Measurements from ENCODE around the gene SRBD1. TPM values are rescaled to one million over a fixed set of nuclear protein-coding genes. Genes with fewer than 3 reads are reported as not detected.

SRBD1 gene
- polyA plus RNA-seq, 1 donor (not counting 4 experiments of a cell fraction or from before 2014, with no cell fraction given) = 8.8 TPM

GRCh38 chr2:45610281-45611019 is 617 bp downstream of the SRBD1 start:
- Histone ChIP-seq H3K27me3 (ENCODE audit: control insufficient read depth, extremely low read depth, insufficient read depth, low read length) (no peaks in the 10 kb centered on the region), H3K9me1 (ENCODE audit: control insufficient read depth, extremely low read depth, insufficient read depth, low read length) (no peaks in the 10 kb centered on the region), H3K9me3 (ENCODE audit: control insufficient read depth, low read depth, low read length) (no peaks in the 10 kb centered on the region), H2AFZ (ENCODE audit: control insufficient read depth, low read length) (peak overlapping the region; percentile 69), H3K9ac (ENCODE audit: control insufficient read depth, extremely low read depth, insufficient read depth, low read length) (peak overlapping the region; percentile 89), H3K4me2 (ENCODE audit: control insufficient read depth, extremely low read depth, insufficient read depth, low read depth, low read length) (peak overlapping the region; percentile 98), H3K4me1 (ENCODE audit: control insufficient read depth, extremely low read depth, insufficient read depth, low read length) (peaks cover 25% of the 10 kb centered on the region), H3K79me2 (ENCODE audit: control insufficient read depth, insufficient read depth, low read length) (peaks cover 34% of the 10 kb centered on the region), H4K20me1 (ENCODE audit: control insufficient read depth, extremely low read depth, insufficient read depth, low read length) (no peaks in the 10 kb centered on the region), H3K4me3 (ENCODE audit: control insufficient read depth in 2 of 3, extremely low read depth in 1 of 3, insufficient read depth in 2 of 3, low read depth in 1 of 3, low read length in 3 of 3) (peak overlapping the region; percentile 79 to 83 (median 81)), H3K36me3 (ENCODE audit: control insufficient read depth in 2 of 2, extremely low read depth in 1 of 2, insufficient read depth in 2 of 2, low read length in 2 of 2) (no peaks in the 10 kb centered on the region), H3K27ac (ENCODE audit: control insufficient read depth, insufficient read depth, low read length) (peak overlapping the region; percentile 89)
- FAIRE-seq (peak; percentile 80), DNase-seq (ENCODE audit: low read depth, low spot score) (no peak)
- TF ChIP-seq, protein P1, sequence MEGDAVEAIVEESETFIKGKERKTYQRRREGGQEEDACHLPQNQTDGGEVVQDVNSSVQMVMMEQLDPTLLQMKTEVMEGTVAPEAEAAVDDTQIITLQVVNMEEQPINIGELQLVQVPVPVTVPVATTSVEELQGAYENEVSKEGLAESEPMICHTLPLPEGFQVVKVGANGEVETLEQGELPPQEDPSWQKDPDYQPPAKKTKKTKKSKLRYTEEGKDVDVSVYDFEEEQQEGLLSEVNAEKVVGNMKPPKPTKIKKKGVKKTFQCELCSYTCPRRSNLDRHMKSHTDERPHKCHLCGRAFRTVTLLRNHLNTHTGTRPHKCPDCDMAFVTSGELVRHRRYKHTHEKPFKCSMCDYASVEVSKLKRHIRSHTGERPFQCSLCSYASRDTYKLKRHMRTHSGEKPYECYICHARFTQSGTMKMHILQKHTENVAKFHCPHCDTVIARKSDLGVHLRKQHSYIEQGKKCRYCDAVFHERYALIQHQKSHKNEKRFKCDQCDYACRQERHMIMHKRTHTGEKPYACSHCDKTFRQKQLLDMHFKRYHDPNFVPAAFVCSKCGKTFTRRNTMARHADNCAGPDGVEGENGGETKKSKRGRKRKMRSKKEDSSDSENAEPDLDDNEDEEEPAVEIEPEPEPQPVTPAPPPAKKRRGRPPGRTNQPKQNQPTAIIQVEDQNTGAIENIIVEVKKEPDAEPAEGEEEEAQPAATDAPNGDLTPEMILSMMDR (optimal IDR thresholded peaks at IDR 0.05 in 1 of 3, IDR thresholded peaks at IDR 0.05 in 1 of 3, conservative IDR thresholded peaks at IDR 0.05 in 1 of 3; ENCODE audit: extremely low read depth in 1 of 3, insufficient read depth in 2 of 3, low read length in 3 of 3) = peak; percentile 31 to 70 (median 51)
- no peak for TF ChIP-seq EZH2 (IDR thresholded peaks at IDR 0.05; ENCODE audit: low read length)
- dilution Hi-C loops (cut with MboI; ENCODE audit: extremely low pct_ligation_motif_present, low sequenced_read_pairs) = no loop called here

GRCh38 chr2:45607701-45608100 is 3.4 kb downstream of the SRBD1 start:
- peak; percentile 52 for FAIRE-seq
- peaks cover 2 to 3% of the 10 kb centered on the region in 2 experiments for H3K36me3 ChIP-seq (ENCODE audit: control insufficient read depth in 2 of 2, extremely low read depth in 1 of 2, insufficient read depth in 2 of 2, low read length in 2 of 2)
- dilution Hi-C loops (cut with MboI; ENCODE audit: extremely low pct_ligation_motif_present, low sequenced_read_pairs) = no loop called here
- H3K27ac ChIP-seq (ENCODE audit: control insufficient read depth, insufficient read depth, low read length) = no peak overlapping the region
- no peak overlapping the region for H3K9ac ChIP-seq (ENCODE audit: control insufficient read depth, extremely low read depth, insufficient read depth, low read length)
- no peak for DNase-seq (ENCODE audit: low read depth, low spot score)
- no peak overlapping the region for H2AFZ ChIP-seq (ENCODE audit: control insufficient read depth, low read length)
- TF ChIP-seq EZH2 (IDR thresholded peaks at IDR 0.05; ENCODE audit: low read length) = no peak
- TF ChIP-seq, protein P1 (optimal IDR thresholded peaks at IDR 0.05 in 1 of 3, IDR thresholded peaks at IDR 0.05 in 1 of 3, conservative IDR thresholded peaks at IDR 0.05 in 1 of 3; ENCODE audit: extremely low read depth in 1 of 3, insufficient read depth in 2 of 3, low read length in 3 of 3) = peak; percentile 35 to 64 (median 60)
- no peaks in the 10 kb centered on the region for H3K9me1 ChIP-seq (ENCODE audit: control insufficient read depth, extremely low read depth, insufficient read depth, low read length)
- no peaks in the 10 kb centered on the region for H4K20me1 ChIP-seq (ENCODE audit: control insufficient read depth, extremely low read depth, insufficient read depth, low read length)
- no peak overlapping the region for H3K4me2 ChIP-seq (ENCODE audit: control insufficient read depth, extremely low read depth, insufficient read depth, low read depth, low read length)
- H3K9me3 ChIP-seq (ENCODE audit: control insufficient read depth, low read depth, low read length) = no peaks in the 10 kb centered on the region
- H3K4me3 ChIP-seq (ENCODE audit: control insufficient read depth in 2 of 3, extremely low read depth in 1 of 3, insufficient read depth in 2 of 3, low read depth in 1 of 3, low read length in 3 of 3) = no peak overlapping the region
- H3K27me3 ChIP-seq (ENCODE audit: control insufficient read depth, extremely low read depth, insufficient read depth, low read length) = no peaks in the 10 kb centered on the region
- peaks cover 25% of the 10 kb centered on the region for H3K4me1 ChIP-seq (ENCODE audit: control insufficient read depth, extremely low read depth, insufficient read depth, low read length)
- peaks cover 34% of the 10 kb centered on the region for H3K79me2 ChIP-seq (ENCODE audit: control insufficient read depth, insufficient read depth, low read length)
